Suppressor macrophage treated with lipopolysaccharide for 4 hours (primary cell): ENCODE measurements around the gene KRT2.

Source experiments
- DNase-seq: peaks from one replicate; pipeline ENCODE4 v3.0.0-alpha.2; 2020

The KRT2 gene

DNA sequence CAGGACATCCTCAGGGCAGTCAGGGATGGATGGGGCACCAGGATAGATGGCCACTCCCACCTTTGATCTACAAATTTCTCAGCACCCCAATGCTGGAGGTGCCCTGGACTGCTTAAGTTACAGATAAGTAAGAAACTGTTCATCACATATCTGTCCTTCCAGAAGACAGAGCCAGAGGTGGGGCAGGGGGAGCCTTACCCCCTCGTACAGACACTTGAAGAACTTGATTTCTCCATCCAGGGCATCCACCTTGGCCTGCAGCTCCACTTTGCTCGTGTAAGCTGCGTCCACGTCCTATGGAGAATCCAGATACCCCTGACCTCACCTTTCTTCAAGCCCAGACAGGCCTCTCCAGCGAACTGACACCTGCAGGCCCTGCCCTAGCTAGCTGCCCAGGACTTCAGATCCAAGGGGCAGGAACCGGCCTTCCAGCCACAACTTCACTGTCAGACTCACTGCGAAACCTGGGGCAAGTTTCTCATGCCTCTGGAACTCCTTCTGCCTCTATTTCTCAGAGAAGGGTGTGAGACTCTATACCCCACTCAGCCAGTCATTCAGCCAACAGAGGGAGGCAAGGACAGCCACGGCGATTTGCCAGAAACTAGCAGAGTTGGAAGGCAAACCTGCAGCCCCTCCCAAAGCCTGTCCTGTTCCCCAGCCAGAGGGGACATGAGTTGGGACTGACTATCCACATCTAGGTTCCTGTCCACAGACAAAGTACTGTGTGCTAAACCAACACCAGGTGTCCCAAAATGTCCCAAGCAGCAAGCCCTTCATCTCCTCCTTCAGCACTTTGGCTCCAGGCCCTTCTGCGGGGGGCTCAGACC lies 37.4 kb downstream of the KRT2 start:
- DNase-seq, result no peak

DNA sequence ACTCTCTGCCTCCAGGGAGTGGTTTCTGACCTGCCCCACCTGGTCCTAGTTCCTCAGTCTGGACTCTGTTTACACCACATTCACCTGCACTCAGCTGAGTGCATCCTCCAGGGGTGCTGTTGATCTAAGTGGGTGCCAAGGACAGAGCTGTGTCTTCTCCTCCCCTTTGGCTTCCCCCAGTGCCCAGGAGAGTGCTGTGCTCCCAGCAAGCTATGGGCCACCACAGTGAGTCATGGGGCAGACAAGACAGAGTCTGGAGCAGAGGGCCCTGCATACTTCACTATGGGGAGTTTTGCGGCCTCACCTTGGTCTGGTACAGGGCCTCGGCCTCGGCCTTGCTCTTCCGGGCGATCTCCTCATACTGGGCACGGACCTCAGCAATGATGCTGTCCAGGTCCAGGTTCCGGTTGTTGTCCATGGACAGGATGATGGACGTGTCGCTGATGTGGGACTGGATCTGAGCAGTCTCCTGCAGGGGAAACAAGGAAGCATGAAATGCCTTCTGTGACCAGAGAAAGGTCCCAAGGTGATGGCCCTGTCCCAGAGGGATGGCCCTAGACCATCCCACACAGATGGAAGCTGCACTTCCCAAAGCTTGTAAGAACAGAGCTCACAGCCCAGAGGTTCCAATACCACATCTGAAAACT lies 38.5 kb downstream of the KRT2 start:
- DNase-seq, result no peak

DNA sequence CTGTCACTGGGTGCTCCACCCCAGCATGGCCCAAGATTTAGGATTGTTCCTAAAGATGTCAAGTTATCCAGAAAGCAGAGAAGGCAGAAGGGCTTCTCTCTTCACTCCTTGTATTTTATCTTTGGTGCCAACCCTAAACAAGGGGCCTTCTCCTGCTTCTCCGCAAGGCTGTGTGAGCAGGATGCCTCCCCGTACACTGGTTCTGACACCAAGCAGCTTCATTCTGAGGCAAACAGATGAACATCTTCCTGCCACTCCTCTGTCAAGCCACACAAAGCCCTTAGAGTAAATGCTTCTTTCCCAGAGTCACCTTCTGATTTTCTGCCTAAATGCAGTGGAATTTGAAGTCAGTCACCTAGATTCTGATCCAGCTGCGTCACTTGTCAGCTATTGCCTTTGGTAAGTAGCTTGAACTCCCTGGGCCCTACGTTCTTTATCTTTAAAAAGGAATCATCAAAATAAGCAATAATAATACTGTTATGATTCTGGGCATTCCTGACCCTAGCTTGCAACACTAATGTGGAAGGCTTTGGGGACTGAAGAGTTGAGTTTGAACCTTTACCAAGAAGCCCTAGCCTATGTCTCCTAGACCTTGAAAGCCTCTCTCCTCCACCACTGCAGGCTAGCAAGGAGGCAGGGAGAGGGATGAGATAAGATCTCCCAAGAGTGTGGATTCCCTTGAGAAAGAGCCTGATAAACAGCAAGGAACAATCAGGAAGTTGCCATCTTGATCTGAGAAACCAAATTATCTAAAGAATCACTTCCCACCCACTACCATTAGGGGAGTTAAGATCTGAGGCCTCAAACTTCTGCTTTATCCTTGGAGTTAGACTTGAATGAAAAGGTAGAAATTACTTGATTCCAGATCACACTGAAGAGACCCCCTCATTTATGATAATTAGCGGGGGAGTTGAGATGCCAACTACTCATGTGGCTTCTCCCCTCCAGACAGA lies 39.3 kb downstream of the KRT2 start:
- DNase-seq, result no peak

DNA sequence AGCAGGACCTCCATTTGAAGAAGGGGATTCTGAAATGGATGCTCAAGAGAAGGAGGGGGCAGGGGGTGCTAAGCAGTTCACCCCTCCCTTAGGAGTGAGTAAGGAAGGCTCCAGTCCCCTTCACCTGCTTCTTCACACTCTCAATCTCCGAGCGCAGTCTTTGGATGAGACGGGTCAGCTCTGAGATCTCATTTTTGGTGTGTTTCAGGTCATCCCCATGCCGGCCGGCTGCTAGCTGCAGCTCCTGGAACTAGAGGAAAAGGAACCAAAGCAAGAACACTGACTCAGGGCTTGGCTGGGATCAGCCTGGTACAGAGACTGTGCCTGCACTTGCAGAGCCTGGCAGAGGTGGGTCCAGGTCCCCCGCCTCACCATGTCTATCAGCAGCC lies 40.9 kb downstream of the KRT2 start:
- no peak for DNase-seq

DNA sequence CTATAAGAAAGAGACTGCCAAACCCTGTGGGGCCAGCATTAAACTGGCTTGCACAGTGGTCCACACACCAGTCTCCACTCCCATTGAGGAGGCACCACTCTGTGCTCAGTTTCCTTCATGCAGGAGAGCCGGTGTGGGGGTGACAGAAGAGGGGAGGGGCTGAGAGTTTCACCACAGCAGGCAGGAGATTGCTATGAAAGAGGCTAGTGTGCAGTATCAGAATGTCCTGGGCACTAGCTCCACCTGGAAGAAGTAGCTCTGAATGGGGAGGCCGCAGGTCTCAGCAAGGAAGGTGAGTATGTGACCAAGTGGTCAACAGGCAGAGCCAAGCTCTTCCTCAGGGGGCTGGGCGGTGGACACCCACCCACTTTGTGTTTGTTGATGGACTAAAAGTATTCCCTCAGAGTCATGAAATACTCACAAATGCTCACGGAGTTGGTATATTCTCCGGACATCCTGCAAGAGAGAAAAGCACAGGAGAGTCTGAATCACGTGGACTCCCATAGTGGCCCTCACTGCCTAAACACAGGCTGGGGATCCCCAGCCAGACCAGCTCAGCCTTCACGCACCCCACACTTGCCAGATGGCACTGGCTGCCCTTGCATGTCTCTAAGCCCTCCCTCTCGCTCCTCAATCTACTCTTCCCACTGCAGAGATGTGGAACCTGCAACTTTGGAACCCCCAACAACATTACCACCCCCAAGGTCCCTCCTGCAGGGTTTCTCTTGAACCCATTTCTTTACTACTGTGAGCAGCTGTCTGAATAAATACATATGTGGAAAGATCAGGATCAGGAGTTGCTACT lies 43.0 kb downstream of the KRT2 start:
- no peak for DNase-seq

DNA sequence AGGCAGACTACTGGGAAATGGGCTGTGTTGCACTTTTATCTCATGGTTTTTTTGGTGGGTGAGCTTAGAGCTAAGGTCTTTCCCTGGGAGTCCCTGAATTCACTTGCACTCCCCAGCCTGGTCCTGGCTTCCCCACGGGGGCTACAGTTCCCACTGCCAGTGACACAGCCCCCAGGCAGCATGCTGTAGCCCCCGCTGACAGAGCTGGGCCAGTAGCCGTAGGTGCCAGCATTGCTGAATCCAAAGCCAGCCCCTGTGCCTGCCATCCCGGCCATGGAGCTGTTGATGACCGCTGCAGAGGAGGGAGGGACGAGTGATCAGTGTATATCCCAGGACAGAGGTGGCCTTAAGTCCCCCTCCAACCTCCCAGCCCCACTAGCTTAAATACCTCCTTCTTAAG lies 43.9 kb downstream of the KRT2 start:
- DNase-seq, result no peak

DNA sequence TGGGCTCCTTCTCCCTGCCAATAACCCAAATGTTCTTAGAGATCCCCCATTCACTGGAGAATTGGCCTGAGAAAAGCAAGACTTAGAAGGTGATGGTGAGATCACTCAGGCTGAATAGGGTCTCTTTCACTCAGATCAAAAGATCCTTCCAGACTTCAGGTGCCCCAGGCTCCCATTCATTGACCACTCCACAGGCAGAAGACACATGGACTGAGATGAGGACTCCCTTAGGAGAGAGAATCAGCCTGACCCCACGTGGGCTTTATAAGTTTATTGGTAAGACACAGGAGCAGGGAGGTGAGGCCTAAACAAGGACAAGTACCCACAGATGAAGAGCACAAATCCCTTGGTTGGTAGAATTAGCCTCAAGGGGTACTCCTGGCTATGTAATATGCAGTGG lies 44.7 kb downstream of the KRT2 start:
- no peak for DNase-seq

DNA sequence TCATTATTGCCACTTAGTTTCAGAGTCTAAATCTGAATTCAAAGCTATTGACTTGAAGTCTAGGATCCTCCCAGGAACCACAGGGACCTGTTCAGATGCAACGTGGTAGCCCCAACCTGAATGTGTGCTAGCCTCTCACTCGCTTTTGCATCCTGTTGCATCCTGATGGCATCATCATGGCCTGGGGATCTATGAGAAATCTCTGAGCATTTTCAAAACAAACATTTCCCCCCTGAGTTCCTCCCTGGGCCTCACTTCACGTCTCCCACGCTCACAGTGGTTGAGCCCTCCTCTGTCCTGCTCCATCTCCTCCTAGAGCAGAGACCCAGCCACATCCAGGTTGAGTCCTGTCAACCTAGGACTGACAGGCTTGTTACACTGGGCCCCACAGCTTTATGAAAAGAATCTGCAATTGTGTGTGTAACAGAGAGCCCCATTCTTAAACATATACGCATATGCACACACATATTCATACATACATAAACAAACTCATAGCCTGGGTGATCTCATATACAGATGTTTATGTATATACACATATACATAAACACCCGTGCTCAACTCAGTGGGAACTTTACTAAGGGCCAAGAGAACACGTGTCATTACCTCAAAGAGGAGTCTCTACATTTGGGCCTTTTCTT lies 45.3 kb downstream of the KRT2 start:
- DNase-seq, result no peak

DNA sequence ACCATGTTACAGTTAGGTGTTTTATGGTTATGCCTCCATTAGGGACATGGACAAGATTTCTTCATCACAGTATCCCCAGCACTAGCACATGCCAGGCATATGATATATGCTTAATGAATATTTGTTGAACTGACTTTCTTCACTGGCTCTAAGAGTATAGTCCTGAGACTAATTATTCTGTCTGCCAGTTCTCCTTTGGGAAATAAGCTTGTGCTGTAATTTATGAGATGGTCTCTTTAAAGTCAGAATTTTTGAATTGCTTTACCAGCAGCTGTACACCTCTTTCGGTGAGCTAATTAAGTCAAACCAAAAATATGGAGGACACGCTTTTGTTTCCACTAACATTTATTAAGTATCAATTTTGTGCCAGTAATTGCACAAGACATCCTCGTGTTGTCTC lies 45.9 kb downstream of the KRT2 start:
- no peak for DNase-seq

DNA sequence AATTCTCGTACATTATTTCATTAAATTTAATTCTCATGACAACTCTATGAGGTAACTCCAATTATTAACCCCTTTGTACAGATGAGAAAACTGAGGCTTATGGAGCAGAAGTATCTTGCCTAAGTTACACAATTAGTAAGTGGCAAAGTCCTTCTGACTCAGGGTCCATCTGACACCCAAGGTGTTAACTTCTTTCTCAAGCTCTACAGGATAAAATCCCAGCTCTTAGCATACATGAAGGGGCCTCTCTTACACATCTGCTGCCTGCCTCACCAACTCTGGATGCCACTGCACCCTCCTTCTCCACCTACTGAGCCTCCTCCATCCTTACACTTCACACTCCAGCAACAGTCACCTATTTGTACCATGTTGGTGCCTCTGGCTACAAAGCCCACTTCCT lies 46.5 kb downstream of the KRT2 start:
- DNase-seq, result no peak

DNA sequence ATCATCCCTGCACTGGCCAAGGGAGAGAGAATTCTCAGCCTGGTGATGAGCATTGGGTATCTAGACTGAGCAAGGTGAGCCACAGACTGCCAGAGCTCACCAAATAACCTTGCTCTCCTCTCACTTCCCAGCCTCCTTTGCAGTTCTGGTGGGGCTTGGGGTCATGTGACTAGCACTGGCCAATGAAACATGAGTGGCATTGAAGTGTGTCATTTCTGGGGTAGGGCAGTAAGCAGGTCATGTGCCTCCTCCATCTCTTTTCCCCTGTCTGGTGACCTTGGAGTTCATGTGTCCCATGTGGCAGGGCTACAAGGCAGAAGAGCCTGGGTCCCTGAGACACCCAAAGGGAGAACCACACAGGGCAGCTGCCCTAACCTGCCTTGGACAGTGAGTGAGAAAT lies 47.2 kb downstream of the KRT2 start:
- DNase-seq, result no peak

DNA sequence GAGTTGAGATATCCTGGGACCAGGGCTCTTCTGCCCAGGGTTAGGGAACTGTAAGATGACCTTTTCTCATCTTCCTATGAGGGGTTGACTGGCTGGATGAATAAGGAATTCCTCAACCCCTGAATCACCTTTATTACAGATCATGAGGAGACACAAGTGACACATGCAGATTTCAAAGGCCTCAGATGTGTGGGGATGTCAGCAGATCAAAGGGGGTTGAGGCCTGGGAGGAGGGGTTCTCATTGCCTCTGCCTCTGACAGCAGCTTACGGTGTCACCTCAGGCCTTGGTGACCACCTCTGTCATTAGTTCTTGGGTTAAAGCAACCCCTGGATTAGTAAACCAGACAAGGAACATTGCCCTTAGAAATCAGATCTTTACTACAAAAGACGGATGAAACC lies 48.7 kb downstream of the KRT2 start:
- DNase-seq, result no peak

DNA sequence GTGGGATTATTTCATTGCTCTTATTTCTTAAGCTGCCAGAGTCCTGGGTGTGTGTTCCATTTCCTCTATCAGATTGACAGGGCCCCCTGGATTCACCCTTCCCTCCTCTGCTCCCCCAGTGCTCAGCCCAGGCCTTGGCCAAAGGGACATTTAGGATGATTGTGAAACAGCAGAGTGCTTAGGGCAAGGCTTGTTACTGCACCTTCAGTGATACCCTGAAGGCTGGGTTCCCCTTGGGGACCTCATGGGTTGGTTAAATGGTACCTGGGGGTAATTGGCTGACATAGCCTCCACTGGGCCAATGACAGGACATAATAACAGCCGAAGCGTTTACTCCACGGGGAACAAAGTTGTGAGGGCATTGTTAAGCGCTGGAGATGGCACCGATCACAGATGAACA lies 49.5 kb downstream of the KRT2 start:
- no peak for DNase-seq

DNA sequence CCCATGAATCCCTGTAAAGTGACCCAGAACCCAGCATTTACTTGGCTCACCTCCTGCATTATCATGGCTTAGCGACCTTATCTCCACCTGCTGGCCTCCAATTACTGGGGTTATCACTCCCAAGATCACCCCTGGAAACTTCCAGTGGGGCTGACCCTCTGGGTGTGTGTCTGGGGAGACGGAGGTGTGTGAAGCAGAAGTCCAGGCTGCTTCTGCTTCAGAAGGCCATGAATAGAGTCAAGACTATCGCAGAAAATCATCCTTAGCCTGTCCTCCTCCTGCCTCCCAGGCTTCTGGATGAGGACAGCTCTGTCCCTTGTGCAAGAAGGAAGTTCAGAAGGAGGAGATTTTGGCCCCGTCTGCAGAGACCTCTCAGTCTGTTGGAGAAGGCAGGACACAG lies 50.3 kb downstream of the KRT2 start:
- DNase-seq, result no peak

DNA sequence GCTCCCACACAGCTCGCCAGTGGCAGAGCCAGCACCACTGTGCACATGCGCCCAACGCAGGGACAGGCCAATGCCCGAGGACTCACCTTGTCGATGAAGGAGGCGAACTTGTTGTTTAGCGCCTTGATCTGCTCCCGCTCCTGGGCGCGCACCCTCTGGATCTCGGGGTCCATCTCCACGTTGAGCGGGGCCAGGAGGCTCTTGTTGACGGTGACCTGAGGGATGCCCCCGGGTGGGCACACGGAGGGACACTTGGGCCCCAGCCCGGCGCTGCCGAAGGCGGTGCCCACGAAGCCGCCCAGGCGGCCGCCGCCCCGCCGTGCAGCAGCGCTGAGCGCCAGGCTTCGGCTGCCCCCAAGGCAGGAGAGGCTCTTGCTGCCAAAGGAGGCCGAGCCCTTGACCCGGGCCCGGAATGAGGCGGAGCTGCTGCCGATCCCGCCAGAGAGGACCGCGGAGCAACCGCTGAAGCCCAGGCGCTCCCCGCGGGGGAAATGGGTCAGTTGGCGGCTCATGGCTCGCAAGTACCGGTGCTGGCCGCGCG lies 51.0 kb downstream of the KRT2 start, which contains the start of gene KRT72:
KRT72 (minus strand) TSS at position 523 of the 541 bp plus-strand sequence; CDS start at position 512, 11 bp downstream.
- no peak for DNase-seq

DNA sequence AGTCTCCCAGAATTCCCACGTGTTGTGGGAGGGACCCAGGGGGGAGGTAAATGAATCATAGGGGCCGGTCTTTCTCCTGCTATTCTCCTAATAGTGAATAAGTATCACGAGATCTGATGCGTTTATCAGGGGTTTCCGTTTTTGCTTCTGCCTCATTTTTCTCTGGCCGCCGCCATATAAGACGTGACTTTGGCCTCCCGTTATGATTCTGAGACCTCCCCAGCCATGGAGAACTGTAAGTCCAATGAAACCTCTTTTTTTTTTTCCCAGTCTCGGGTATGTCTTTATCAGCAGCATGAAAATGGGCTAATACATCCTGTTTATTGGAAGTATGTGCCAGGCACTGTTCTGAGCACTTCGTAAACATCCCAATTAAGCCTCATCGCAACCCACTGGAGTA lies 51.5 kb downstream of the KRT2 start:
- no peak for DNase-seq

DNA sequence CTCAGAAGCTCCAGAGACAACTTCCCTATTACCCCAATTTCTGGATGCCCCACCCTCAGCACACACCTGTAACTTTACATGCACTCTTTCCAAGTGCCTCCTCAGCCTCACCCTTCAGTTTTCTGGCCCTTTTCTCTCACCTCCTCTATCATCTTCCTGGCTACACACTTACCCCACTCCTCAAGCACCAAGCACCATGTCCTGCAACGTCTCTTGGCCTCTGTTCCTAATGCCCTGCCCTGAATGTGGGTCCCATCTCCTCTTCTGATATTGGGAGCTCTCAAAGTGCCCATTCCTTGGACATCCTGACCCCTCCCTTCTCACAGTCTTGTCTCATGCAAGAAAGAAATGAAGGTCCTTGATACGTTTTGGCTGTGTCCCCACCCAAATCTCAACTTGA lies 51.9 kb downstream of the KRT2 start:
- no peak for DNase-seq

DNA sequence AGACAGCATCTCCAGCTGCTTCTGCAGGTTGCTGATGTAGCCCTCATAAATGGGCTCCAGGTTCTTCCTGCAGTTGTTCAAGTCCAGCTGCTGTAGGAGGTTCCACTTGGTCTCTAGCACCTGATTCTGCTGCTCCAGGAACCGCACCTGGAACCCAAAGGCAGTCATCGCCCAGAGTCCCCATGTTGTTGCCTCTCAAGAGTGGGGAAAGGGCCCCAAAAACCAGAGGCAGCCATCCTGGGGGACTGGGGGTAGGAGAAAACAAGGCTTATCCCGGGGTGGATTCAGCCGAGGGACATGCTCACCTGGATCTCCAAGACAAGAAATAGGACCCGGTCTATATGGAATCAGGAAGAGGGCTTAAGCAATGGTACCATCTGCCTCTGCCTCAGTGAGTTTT lies 53.0 kb downstream of the KRT2 start:
- DNase-seq, result no peak
